ENCODE results near the gene OR4K5.

Gene OR4K5

DNA sequence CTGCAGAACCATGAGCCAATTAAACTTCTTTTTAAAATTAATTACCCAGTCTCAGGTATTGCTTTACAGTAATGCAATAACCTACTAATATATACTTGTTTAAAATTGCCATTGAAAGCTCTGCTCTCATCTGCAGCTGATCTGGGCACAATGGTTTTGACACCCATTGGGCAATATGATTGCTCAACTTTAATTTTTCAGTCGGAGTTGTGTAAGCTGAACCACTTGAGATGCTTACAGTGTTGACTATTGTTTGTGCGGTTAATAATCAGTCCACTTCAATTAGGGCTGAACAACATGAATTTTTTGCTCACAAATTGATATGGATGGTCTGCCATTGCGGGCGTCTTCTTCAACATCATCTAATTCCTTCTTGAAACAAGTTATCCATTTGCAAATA, 18.0 kb upstream of the OR4K5 start:
- DNase-seq (ENCODE audit: low read depth) = no peak
- no peak for TF ChIP-seq CTCF (IDR thresholded peaks at IDR 0.05; ENCODE audit: low read depth, low read length, missing control alignments)
- H3K4me3 ChIP-seq (ENCODE audit: low read depth, low read length) = no peak overlapping the region

DNA sequence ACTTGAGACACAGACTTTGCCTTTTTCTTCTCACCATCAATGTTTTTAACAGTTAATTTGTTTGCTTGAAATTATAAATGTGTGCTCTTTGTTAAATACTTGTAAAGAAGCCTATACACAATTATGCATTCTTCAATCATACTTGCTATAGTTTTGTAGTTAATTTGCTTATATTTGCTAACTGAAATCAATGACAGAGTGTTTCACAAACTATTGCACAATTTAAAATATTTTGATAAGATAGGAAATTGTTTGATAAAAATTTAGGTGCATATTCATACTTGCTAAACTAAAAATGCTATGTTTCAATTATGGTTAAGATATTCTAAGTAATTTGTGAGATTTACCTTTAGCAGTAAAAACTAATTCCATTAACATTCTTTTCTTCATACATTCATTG, 13.7 kb upstream of the OR4K5 start:
- DNase-seq (ENCODE audit: low read depth) = no peak
- no peak overlapping the region for H3K4me3 ChIP-seq (ENCODE audit: low read depth, low read length)
- no peak for TF ChIP-seq CTCF (IDR thresholded peaks at IDR 0.05; ENCODE audit: low read depth, low read length, missing control alignments)

DNA sequence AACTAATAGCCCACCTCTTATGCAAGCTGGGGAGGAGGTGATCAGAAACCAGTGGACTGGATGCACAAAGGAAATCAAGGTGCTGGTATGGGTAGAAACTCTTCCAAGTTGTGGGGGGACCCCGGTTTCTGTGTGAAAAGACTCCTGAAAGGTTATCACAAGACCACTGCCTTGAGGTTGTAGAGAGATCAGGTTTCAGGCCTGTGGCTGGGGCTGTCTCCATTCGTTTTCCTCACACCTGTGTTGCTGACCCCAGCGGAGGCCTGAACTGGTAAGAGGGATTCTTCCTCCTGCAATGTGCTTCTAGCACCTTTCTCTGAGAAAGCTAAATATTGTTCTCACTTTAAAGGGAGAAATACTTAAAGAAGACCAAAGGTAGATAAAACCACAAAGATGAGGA, 9.3 kb upstream of the OR4K5 start:
- H3K4me3 ChIP-seq (ENCODE audit: low read depth, low read length) = no peak overlapping the region
- TF ChIP-seq CTCF (IDR thresholded peaks at IDR 0.05; ENCODE audit: low read depth, low read length, missing control alignments) = no peak
- DNase-seq (ENCODE audit: low read depth) = no peak

- no peak for DNase-seq (ENCODE audit: low read depth)
- H3K4me3 ChIP-seq (ENCODE audit: low read depth, low read length) = no peak overlapping the region
- no peak for TF ChIP-seq CTCF (IDR thresholded peaks at IDR 0.05; ENCODE audit: low read depth, low read length, missing control alignments)
These were observed 3.2 kb upstream of the OR4K5 start for GRCh38 chr14:19917243-19917642.

DNA sequence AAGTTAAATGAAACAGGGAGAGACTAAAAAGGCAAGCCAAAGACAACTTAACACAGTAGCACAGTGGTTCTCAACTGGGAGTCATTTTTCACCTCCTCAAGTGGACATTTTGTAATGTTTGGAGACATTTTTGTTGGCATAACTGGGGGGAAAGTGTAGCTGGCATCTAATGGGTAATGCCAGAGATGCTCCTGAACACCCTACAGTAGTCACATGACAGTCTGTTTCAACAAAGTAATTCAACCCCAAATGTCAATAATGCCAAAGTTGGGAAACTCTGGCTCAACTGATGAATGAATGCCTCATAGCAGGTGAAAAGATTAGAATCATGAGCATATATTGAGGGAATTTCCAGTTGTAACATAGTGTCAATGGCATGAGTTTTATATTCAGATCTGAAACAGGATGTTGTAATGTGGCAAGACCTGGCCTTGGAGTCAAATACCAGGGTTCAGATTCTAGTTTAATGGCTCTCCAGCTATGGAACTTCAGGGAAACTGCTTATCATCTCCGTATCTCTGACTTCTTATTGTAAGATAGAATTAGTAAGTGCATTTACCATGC, 2.4 kb upstream of the OR4K5 start:
- DNase-seq (ENCODE audit: low read depth) = no peak
- H3K4me3 ChIP-seq (ENCODE audit: low read depth, low read length) = no peak overlapping the region
- no peak for TF ChIP-seq CTCF (IDR thresholded peaks at IDR 0.05; ENCODE audit: low read depth, low read length, missing control alignments)

DNA sequence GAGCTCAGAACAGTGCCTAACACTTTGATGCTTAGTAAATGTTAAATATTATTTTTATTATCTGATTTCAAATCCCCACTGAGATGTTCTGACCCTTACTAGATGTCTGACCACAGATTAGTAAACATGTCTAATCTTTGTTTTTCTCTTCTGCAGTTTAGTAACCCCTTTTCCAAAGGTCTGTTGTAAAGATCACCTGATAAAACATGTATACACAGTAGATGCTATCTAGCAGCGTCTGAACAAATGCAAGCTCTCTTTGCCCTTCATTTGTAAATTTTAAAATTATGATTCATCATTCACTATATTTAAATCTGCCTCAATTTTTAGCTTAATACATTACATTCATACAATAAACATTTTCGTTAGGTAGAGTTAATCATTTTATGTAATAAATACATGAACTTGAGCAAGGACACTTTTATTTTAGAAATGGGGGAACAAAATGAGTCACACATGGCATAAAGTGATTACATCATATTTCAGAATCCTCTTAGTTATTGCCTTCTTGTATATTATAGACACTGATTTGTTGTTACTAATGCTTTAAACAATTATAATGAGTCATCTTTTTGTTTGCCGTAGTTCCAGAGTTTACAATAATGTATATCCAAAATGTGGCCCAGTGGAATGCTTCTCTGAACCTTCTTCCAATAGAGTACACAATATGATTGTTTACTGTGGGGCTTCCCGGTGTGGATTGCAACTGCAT, 1.7 kb upstream of the OR4K5 start:
- H3K4me3 ChIP-seq (ENCODE audit: low read depth, low read length) = no peak overlapping the region
- DNase-seq (ENCODE audit: low read depth) = no peak
- TF ChIP-seq CTCF (IDR thresholded peaks at IDR 0.05; ENCODE audit: low read depth, low read length, missing control alignments) = no peak

- no peak within 1 kb of the TSS for H3K4me3 ChIP-seq (ENCODE audit: low read depth, low read length)
- no peak for DNase-seq (ENCODE audit: low read depth)
- no peak for TF ChIP-seq CTCF (IDR thresholded peaks at IDR 0.05; ENCODE audit: low read depth, low read length, missing control alignments)
These were observed 10.2 kb downstream of the OR4K5 start, which contains the start of gene OR4K1 for GRCh38 chr14:19930617-19931016. Gene OR4K1, plus strand, starts transcription at chr14:19930917. Its CDS starts 4,750 bp downstream, at chr14:19935667.

Data from GM12864 (cell line).